ENCODE data around the gene UPK3BL2. TPM values are rescaled to one million over a fixed set of nuclear protein-coding genes. Genes with fewer than 3 reads are reported as not detected.
"Not testable (repeated sequence)": the region's sequence is repeated elsewhere in the genome, so short reads cannot be mapped to it uniquely, and the experiment has no call there.

UPK3BL2 gene
- total and polyA plus RNA-seq, 9 of the 15 experiments (the other 6 are each of a cell fraction or from before 2014, with no cell fraction given), result 0.77 to 24.8 (median 6.9) TPM; not detected in 1

DNA sequence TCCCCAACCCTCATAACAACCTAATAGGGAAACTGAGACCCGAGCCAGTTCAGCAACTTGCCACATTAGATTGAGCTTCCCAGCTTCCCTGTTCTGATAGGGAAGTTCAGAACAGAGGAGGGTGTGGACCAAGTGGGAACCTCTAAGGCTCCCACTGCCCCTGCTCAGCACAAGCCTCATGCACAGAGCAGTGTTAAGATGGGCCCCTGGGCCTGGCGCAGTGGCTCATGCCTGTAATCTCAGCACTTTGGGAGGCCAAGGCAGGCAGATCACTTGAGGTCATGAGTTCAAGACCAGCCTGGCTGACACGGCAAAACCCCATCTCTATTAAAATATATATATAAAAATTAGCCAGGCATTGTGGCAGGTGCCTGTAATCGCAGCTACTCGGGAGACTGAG, 46.2 kb downstream of the UPK3BL2 start:
- WGBS (ENCODE audit: insufficient coverage, low coverage, missing lambda C conversion rate), result 63% methylated on average over 1 of the region's 5 CpGs
- intact Hi-C loops (cut with micrococcal nuclease); H3K4me3 ChIP-seq; H3K27me3 ChIP-seq (ENCODE audit: control insufficient read depth in 2 of 2, insufficient read depth in 2 of 2, low read length in 2 of 2); H3K79me2 ChIP-seq (ENCODE audit: control insufficient read depth, insufficient read depth, low read length); ATAC-seq; FAIRE-seq; H3K9me1 ChIP-seq (ENCODE audit: control insufficient read depth, insufficient read depth, low read length); H4K20me1 ChIP-seq (replicated peaks; ENCODE audit: control insufficient read depth, insufficient read depth, low read length); H3K36me3 ChIP-seq (ENCODE audit: control insufficient read depth, insufficient read depth, low read length); H3K27ac ChIP-seq (ENCODE audit: extremely low read depth, low read depth, low read length); H2AFZ ChIP-seq (ENCODE audit: low read depth, low read length); POLR2A ChIA-PET; H3K4me2 ChIP-seq (ENCODE audit: insufficient read depth, low read length); H3K4me1 ChIP-seq (replicated peaks in 1 of 2; ENCODE audit: control insufficient read depth in 2 of 2, insufficient read depth in 2 of 2, low read length in 2 of 2); H3K9ac ChIP-seq (ENCODE audit: insufficient read depth in 1 of 2, low read depth in 2 of 2, low read length in 2 of 2); DNase-seq (ENCODE audit: extremely low read depth in 1 of 4, low spot score in 3 of 4); H3K9me3 ChIP-seq (replicated peaks; ENCODE audit: control insufficient read depth, insufficient read depth, low read depth, low read length); CTCF ChIA-PET (ENCODE audit: low intra/inter-chr PET ratio); BruUV-seq (replicated peaks): not testable (repeated sequence)
- in situ Hi-C loops (cut with MboI), result loop anchor here (25.0 kb wide), 1 partner anchor 565 kb away; the partner anchor contains the start of gene FBXL13

DNA sequence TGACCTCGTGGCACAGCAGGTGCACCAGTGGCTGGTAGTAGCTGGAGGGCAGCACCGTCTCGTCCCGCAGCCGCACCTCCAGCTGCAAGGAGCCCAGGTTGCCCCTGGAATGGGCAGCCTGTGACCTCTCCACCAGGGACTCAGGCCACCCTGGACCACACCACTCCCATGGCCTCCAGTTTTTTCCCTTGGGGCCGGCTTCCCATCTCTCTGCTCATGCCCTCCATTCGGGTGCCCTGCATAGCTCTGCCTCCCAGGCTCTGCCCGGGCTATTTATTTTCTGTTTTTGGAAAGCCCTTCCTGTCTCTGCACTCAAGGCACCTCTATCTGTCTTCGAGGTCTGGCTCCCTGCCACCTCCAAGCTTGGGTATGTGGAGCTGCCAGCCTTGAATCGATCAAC, 46.6 kb downstream of the UPK3BL2 start:
- H3K36me3 ChIP-seq (ENCODE audit: control insufficient read depth, insufficient read depth, low read length); POLR2A ChIA-PET; ATAC-seq; H3K4me1 ChIP-seq (replicated peaks in 1 of 2; ENCODE audit: control insufficient read depth in 2 of 2, insufficient read depth in 2 of 2, low read length in 2 of 2); CTCF ChIA-PET (ENCODE audit: low intra/inter-chr PET ratio); H3K27me3 ChIP-seq (ENCODE audit: control insufficient read depth in 2 of 2, insufficient read depth in 2 of 2, low read length in 2 of 2); BruUV-seq (replicated peaks); H3K4me2 ChIP-seq (ENCODE audit: insufficient read depth, low read length); H2AFZ ChIP-seq (ENCODE audit: low read depth, low read length); H3K9ac ChIP-seq (ENCODE audit: insufficient read depth in 1 of 2, low read depth in 2 of 2, low read length in 2 of 2); FAIRE-seq; H3K79me2 ChIP-seq (ENCODE audit: control insufficient read depth, insufficient read depth, low read length); DNase-seq (ENCODE audit: extremely low read depth in 1 of 4, low spot score in 3 of 4); H3K4me3 ChIP-seq; H3K27ac ChIP-seq (ENCODE audit: extremely low read depth, low read depth, low read length); H3K9me3 ChIP-seq (replicated peaks; ENCODE audit: control insufficient read depth, insufficient read depth, low read depth, low read length); H3K9me1 ChIP-seq (ENCODE audit: control insufficient read depth, insufficient read depth, low read length); H4K20me1 ChIP-seq (replicated peaks; ENCODE audit: control insufficient read depth, insufficient read depth, low read length); intact Hi-C loops (cut with micrococcal nuclease): not testable (repeated sequence)
- in situ Hi-C loops (cut with MboI), result loop anchor here (25.0 kb wide), 1 partner anchor 565 kb away; the partner anchor contains the start of gene FBXL13
- WGBS (ENCODE audit: insufficient coverage, low coverage, missing lambda C conversion rate), result 41% methylated on average over 3 of the region's 10 CpGs

DNA sequence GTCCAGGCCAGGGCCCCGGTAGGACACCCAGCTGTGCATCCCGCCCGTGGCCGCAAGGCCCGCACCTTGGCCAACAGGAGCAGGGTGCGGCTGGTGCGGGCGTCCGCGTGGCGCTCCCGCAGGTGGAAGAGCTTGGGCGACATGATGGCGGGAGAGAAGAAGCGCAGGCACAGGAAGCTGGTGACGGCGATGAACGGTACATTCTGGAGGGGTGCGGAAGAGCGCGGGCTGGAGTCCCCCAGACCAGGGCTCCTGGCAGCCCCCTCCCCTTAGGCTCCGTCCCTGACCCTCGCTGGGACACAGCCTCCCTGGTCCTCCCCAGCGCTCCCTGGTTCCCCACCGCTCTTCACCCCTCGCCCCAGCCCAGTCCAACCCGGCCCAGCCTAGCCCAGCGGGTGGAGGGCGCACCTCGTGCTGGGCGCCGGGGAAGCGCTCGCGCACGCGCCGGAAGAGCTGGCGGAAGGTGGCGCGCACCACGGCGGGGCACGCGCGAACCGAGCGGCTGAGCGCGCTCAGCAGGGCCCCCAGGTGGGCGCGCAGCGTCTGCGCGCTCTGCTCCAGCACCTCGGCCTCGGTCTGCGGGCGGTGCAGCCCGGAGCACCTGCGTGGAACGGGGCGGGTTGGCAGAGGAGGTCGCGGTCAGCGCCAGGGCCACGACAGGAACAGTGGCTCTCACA, 48.9 kb downstream of the UPK3BL2 start:
- H2AFZ ChIP-seq (ENCODE audit: low read depth, low read length); H3K27me3 ChIP-seq (ENCODE audit: control insufficient read depth in 2 of 2, insufficient read depth in 2 of 2, low read length in 2 of 2); H3K27ac ChIP-seq (ENCODE audit: extremely low read depth, low read depth, low read length); H3K9ac ChIP-seq (ENCODE audit: insufficient read depth in 1 of 2, low read depth in 2 of 2, low read length in 2 of 2); intact Hi-C loops (cut with micrococcal nuclease); H4K20me1 ChIP-seq (replicated peaks; ENCODE audit: control insufficient read depth, insufficient read depth, low read length); H3K9me1 ChIP-seq (ENCODE audit: control insufficient read depth, insufficient read depth, low read length); BruUV-seq (replicated peaks); H3K4me3 ChIP-seq; FAIRE-seq; H3K79me2 ChIP-seq (ENCODE audit: control insufficient read depth, insufficient read depth, low read length); POLR2A ChIA-PET; H3K4me2 ChIP-seq (ENCODE audit: insufficient read depth, low read length); H3K36me3 ChIP-seq (ENCODE audit: control insufficient read depth, insufficient read depth, low read length); ATAC-seq; H3K9me3 ChIP-seq (replicated peaks; ENCODE audit: control insufficient read depth, insufficient read depth, low read depth, low read length); H3K4me1 ChIP-seq (replicated peaks in 1 of 2; ENCODE audit: control insufficient read depth in 2 of 2, insufficient read depth in 2 of 2, low read length in 2 of 2); DNase-seq (ENCODE audit: extremely low read depth in 1 of 4, low spot score in 3 of 4); CTCF ChIA-PET (ENCODE audit: low intra/inter-chr PET ratio): not testable (repeated sequence)
- WGBS (ENCODE audit: insufficient coverage, low coverage, missing lambda C conversion rate), result no CpG with 5 or more reads among the region's 67 CpGs
- in situ Hi-C loops (cut with MboI), result loop anchor here (25.0 kb wide), 1 partner anchor 568 kb away; the partner anchor contains the start of gene FBXL13

GRCh38 chr7:102494026-102494425, 49.5 kb downstream of the UPK3BL2 start:
- H3K79me2 ChIP-seq (ENCODE audit: control insufficient read depth, insufficient read depth, low read length); BruUV-seq (replicated peaks); FAIRE-seq; H3K9me1 ChIP-seq (ENCODE audit: control insufficient read depth, insufficient read depth, low read length); H3K4me1 ChIP-seq (replicated peaks in 1 of 2; ENCODE audit: control insufficient read depth in 2 of 2, insufficient read depth in 2 of 2, low read length in 2 of 2); intact Hi-C loops (cut with micrococcal nuclease); H3K27ac ChIP-seq (ENCODE audit: extremely low read depth, low read depth, low read length); H4K20me1 ChIP-seq (replicated peaks; ENCODE audit: control insufficient read depth, insufficient read depth, low read length); H2AFZ ChIP-seq (ENCODE audit: low read depth, low read length); POLR2A ChIA-PET; H3K4me3 ChIP-seq; H3K9ac ChIP-seq (ENCODE audit: insufficient read depth in 1 of 2, low read depth in 2 of 2, low read length in 2 of 2); ATAC-seq; CTCF ChIA-PET (ENCODE audit: low intra/inter-chr PET ratio); H3K9me3 ChIP-seq (replicated peaks; ENCODE audit: control insufficient read depth, insufficient read depth, low read depth, low read length); H3K4me2 ChIP-seq (ENCODE audit: insufficient read depth, low read length); DNase-seq (ENCODE audit: extremely low read depth in 1 of 4, low spot score in 3 of 4); H3K27me3 ChIP-seq (ENCODE audit: control insufficient read depth in 2 of 2, insufficient read depth in 2 of 2, low read length in 2 of 2); H3K36me3 ChIP-seq (ENCODE audit: control insufficient read depth, insufficient read depth, low read length): not testable (repeated sequence)
- in situ Hi-C loops (cut with MboI), result loop anchor here (25.0 kb wide), 1 partner anchor 568 kb away; the partner anchor contains the start of gene FBXL13
- 80% methylated on average over 1 of the region's 15 CpGs for WGBS (ENCODE audit: insufficient coverage, low coverage, missing lambda C conversion rate)
